Prostate gland (tissue), 2 donors: ENCODE measurements around the gene ATG4B. TPM values are rescaled to one million over a fixed set of nuclear protein-coding genes. Genes with fewer than 3 reads are reported as not detected.

Experiments
- DNase-seq: peaks from one replicate; pipeline ENCODE4 v3.0.0-alpha.2; 2019; ENCODE audit warnings: low spot score
- H3K27ac ChIP-seq, 2 donors: fragments of 200-600 bp; sonication (generic); 2 replicates each; pipeline ENCODE4 v1.5.1; 2017 to 2019
- H3K27me3 ChIP-seq: fragments of 200-600 bp; sonication (generic); replicated peaks from 2 replicates; pipeline ENCODE4 v1.5.1; 2019; ENCODE audit not compliant: insufficient read depth
- H3K36me3 ChIP-seq, 2 donors: fragments of 200-600 bp; sonication (generic); 1 replicate in 1 of 2; 2 replicates in 1 of 2; pipeline versions ENCODE4 v1.5.1 to v1.8.1; 2017 to 2019
- H3K4me1 ChIP-seq: fragments of 200-600 bp; sonication (generic); replicated peaks from 2 replicates; pipeline ENCODE4 v1.5.1; 2019
- H3K4me3 ChIP-seq, 2 donors: fragments of 200-600 bp; sonication (generic); 2 replicates each; pipeline ENCODE4 v1.5.1; 2017 to 2019
- H3K9me3 ChIP-seq: fragments of 200-600 bp; sonication (generic); 2 replicates; pipeline ENCODE4 v1.5.1; 2017
- POLR2A ChIP-seq: fragments of 450-650 bp; IDR thresholded peaks from one replicate; pipeline ENCODE4 v1.6.1; 2016; ENCODE audit warnings: antibody characterized with exemption, mild to moderate bottlenecking
- POLR2AphosphoS5 ChIP-seq: sonication (generic); formaldehyde crosslinking; IDR thresholded peaks from one replicate; pipeline ENCODE4 v1.6.1; 2017; ENCODE audit warnings: antibody characterized with exemption
- WGBS: methylation state at CpG from one replicate; pipeline ENCODE4 v1.1.5; 2018; 5-methylcytosine and 5-hydroxymethylcytosine counted together
- intact Hi-C: fragments of 100-400 bp; cut with DNase I; formaldehyde crosslinking; loops from one replicate; pipeline ENCODE4 v1.14.2; 2022
- total RNA-seq, 2 donors: library from RNA; depleted of rRNA; stranded (reverse); fragments of >200 nt; gene quantifications; one replicate each; pipeline ENCODE4 v1.1.0, GENCODE V29; 2016
- TF ChIP-seq, protein P1 (sequence below), 4 experiments: fragments of 200-600 bp in 2 of 4; fragments of 450-650 bp in 2 of 4; sonication (generic) in 2 of 4; IDR thresholded peaks; 1 replicate in 3 of 4; 2 replicates in 1 of 4; pipeline ENCODE4 v1.5.1; 2016 to 2019; ENCODE audit warnings: antibody characterized with exemption in 4 of 4, mild to moderate bottlenecking in 2 of 4, moderate library complexity in 2 of 4

The ATG4B gene
- total RNA-seq, 2 donors from 2014 or later, result 63.9 to 162 TPM

DNA sequence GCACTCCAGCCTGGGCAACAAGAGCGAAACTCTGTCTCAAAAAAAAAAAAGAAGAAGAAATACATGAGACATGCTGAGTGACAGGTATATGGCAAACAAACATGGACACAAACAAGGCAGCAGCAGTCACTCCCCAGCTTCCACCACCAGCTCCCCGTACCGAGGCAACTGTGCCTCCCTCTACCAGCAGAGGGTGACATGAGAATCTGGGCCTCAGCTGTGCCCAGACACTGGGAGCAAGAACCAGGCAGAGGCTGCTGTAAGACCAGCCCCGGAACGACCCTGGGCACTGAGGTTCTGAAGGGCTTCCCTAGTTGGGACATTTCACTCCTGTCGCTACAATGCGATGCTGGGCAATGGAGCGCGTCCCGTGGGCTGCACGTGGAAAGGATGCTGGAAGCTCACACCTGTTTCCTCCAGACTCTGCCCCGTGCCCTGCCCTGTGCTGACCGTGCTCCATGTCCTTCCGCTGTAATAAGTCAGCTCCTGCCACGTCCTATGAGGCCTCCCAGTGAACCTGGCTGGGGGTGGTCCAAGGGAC lies 41.8 kb upstream of the ATG4B start:
- no peaks in the 10 kb centered on the region for H3K36me3 ChIP-seq

DNA sequence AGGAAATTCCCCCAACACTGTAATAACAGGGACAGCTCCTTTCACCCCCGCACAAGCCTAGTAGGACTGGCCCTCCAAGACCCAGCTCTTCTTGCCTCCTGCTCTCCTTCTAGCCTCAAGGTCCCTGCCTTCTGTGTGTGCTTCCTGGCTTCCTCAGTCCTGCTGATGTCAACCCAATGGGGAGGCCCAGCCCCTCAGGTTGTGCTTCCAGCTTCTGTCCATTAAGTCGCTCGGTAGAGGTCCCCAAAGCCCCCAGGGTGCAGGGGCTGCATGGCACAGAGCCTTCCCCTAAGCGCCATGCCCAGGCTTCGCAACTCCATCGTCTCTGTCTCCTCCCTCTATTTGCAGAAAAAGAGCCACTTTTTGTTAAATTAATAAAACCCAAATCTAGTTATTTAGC lies 39.9 kb upstream of the ATG4B start:
- intact Hi-C loops, result no loop called here
- 88% methylated on average over 6 of the region's 6 CpGs for WGBS

More for the DNA sequence above, 41.8 kb upstream of the ATG4B start:
- Histone ChIP-seq H3K27me3 (no peaks in the 10 kb centered on the region), H3K27ac (no peak overlapping the region), H3K4me1 (no peaks in the 10 kb centered on the region), H3K9me3 (no peaks in the 10 kb centered on the region), H3K4me3 (no peak overlapping the region)
- intact Hi-C loops, result no loop called here
- WGBS, result 89% methylated on average over 15 of the region's 15 CpGs
- peak; percentile 5 for TF ChIP-seq POLR2AphosphoS5
- TF ChIP-seq, protein P1, sequence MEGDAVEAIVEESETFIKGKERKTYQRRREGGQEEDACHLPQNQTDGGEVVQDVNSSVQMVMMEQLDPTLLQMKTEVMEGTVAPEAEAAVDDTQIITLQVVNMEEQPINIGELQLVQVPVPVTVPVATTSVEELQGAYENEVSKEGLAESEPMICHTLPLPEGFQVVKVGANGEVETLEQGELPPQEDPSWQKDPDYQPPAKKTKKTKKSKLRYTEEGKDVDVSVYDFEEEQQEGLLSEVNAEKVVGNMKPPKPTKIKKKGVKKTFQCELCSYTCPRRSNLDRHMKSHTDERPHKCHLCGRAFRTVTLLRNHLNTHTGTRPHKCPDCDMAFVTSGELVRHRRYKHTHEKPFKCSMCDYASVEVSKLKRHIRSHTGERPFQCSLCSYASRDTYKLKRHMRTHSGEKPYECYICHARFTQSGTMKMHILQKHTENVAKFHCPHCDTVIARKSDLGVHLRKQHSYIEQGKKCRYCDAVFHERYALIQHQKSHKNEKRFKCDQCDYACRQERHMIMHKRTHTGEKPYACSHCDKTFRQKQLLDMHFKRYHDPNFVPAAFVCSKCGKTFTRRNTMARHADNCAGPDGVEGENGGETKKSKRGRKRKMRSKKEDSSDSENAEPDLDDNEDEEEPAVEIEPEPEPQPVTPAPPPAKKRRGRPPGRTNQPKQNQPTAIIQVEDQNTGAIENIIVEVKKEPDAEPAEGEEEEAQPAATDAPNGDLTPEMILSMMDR (IDR thresholded peaks at IDR 0.05), result peak in 2 of 4 experiments; percentile 8 to 35
- TF ChIP-seq POLR2A, result no peak
- DNase-seq, result no peak

DNA sequence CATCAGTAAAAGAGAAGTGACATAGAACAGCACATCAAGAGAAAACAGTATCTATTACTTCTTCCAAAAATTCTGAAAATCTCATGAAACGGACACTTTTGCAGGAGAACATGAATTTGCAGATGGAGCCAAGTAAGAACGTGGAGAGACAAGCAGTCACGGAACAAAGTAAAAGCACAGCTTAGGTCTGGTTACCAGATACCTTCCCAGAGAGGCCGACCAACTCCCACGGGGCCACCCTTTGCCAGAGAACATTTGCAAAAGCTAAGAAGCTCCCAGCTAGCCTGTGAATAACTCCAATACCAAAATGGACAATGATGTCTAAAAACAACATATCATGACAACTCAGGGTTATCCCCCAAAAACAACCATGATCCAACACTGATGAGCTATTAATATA lies 39.4 kb upstream of the ATG4B start:
- Histone ChIP-seq H3K4me3 (no peak overlapping the region), H3K27ac (no peak overlapping the region), H3K36me3 (peaks cover 0 to 5% of the 10 kb centered on the region in 2 donors), H3K27me3 (no peaks in the 10 kb centered on the region), H3K4me1 (no peaks in the 10 kb centered on the region), H3K9me3 (no peaks in the 10 kb centered on the region)
- WGBS, result 54% methylated on average over 5 of the region's 5 CpGs
- intact Hi-C loops, result no loop called here
- TF ChIP-seq, protein P1 (IDR thresholded peaks at IDR 0.05), result no peak
- DNase-seq, result no peak

More for the DNA sequence above, 39.9 kb upstream of the ATG4B start:
- H3K27ac ChIP-seq, result no peak overlapping the region
- DNase-seq, result no peak
- H3K36me3 ChIP-seq, result peaks cover 0 to under 1% of the 10 kb centered on the region in 2 donors
- no peak overlapping the region for H3K4me3 ChIP-seq
- no peaks in the 10 kb centered on the region for H3K9me3 ChIP-seq
- TF ChIP-seq POLR2A, result no peak
- TF ChIP-seq, protein P1 (IDR thresholded peaks at IDR 0.05), result no peak
- TF ChIP-seq POLR2AphosphoS5, result no peak
- no peaks in the 10 kb centered on the region for H3K4me1 ChIP-seq
- H3K27me3 ChIP-seq, result no peaks in the 10 kb centered on the region

DNA sequence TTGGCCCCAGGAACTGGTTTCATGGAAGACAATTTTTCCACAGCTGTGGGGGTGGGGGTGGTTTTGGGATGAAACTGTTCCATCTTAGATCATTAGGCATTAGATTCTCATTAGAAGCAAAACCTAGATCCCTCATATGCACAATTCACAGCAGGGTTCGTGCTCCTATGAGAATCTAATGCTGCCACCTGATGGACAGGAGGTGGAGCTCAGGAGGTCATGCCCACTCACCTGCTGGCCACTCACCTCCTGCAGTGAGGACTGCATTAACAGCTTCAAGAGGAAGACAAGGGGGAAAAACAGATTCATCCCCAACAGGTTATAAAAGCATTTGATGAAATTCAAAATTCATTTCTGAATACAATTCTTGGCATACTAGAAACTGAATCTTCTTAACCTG lies 39.0 kb upstream of the ATG4B start:
- TF ChIP-seq, protein P1 (IDR thresholded peaks at IDR 0.05), result peak in 3 of 4 experiments; percentile 18 to 47 (median 45)
- TF ChIP-seq POLR2AphosphoS5 (no peak), POLR2A (no peak)
- no peaks in the 10 kb centered on the region for H3K9me3 ChIP-seq
- intact Hi-C loops, result no loop called here

DNA sequence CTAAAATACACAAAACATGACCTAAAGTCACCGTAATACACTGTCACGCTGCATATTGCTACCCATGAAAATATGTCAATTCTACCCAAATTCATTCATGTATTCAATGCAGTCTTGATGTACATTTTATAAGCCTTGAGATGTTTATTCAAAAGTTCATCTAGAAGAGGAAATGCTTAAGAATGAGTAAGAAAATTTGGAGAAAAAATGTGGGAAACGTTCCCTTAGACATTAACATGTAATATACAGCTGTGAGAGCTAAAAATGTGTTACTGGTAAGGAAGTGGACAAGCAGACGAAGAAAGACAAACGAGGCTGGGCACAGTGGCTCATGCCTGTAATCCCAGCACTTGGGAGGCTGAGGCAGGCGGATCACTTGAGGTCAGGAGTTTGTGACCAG lies 37.9 kb upstream of the ATG4B start:
- Histone ChIP-seq H3K4me3 (no peak overlapping the region), H3K9me3 (no peaks in the 10 kb centered on the region), H3K36me3 (peaks cover 0 to 5% of the 10 kb centered on the region in 2 donors), H3K27me3 (no peaks in the 10 kb centered on the region), H3K27ac (no peak overlapping the region), H3K4me1 (no peaks in the 10 kb centered on the region)
- no peak for DNase-seq
- 86% methylated on average over 6 of the region's 6 CpGs for WGBS
- no peak for TF ChIP-seq POLR2AphosphoS5
- intact Hi-C loops, result no loop called here

More for the DNA sequence above, 39.0 kb upstream of the ATG4B start:
- Histone ChIP-seq H3K27me3 (no peaks in the 10 kb centered on the region), H3K4me1 (no peaks in the 10 kb centered on the region), H3K4me3 (no peak overlapping the region), H3K36me3 (peaks cover 0 to 5% of the 10 kb centered on the region in 2 donors), H3K27ac (no peak overlapping the region)
- no peak for DNase-seq
- 76% methylated on average over 1 of the region's 1 CpG for WGBS
